HG03571 (cell line): ENCODE data around the gene CACNB4.

Source experiments
- ATAC-seq: cut with Tn5 transposase; IDR thresholded peaks from one replicate; pipeline ENCODE4 v1.9.1; 2021; ENCODE audit not compliant: unreplicated experiment

CACNB4 gene

DNA sequence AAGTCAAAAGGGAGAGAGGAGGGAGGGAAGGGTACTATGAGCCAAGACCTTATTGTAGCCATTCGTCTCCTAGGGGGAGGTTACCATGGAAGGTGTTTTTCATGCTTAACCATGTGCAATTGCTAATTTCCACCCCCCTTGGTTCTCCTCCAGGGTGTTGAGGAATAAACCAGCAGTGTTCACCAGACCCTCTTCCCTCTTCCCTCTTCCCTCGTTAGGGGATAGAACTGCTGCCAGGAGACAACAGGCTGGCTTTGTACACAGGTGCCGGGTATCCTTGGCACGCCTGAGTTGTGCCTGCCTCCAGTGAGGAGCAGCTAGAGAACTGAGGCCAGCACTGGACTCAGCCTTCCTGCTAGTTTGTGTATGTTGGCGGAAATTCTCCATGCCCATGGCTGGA lies 229.6 kb downstream of the CACNB4 start:
- ATAC-seq: no peak

DNA sequence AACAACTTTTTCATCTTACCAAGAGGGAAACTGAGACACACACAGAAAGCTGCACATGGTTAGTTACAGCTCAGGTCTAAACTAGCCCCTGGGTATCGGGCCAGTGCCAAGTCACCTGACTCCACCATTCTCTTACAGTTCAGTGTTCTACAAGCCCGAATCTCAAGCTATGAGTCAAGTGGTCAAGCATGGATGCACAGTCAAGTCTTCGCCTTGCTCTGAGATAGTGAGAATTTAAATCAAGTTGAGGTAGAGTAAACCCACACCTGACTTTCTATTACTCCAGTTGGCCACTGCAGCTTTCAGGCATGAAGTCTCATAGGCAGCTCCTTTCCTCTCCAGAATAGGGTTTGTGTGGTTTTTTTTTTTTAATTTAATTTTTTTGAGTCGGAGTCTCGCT lies 236.1 kb downstream of the CACNB4 start:
- peak; percentile 99 for ATAC-seq

DNA sequence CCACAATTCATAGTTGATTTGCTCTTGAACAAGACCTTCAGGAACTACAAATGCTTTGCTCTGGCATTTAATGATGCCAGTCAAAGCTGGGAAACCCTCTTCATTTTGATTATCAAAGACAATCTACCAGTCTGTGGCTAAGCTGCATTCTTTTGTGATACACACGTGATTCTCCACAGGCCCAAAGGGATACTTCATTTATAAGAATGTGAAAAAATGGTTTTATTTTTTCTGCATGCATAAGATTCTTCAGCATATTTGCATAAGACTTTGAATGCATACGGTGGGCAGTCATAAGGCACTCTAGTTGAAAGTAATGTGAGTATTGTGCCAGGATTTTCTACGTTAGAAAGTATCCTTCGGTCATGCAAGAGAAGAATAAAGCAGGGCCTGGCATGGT lies 237.7 kb downstream of the CACNB4 start:
- ATAC-seq: no peak

DNA sequence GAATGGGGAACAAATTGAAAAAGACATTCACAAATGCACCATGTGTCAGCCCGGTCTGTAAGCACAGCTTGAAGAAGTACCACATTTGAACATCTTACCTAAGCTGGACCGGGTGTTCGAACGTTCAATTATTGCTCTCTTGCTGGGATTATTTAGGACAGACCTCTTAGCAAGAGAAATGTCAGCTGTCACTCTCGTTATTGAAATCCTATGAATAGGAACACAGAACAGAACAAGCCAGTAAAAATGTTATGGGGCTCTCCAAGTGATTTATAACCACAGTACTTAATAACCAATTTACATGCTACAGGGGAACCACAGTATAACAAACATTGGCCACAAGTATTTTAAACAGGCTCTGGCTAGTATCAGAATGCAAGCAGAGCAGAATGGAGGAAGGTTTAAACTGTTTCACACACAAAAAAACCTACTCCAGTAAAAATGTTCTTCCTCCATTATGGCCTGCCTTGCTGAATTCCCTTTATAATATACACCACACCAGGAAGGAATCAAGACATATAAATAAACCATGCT lies 238.2 kb downstream of the CACNB4 start:
- ATAC-seq: no peak

DNA sequence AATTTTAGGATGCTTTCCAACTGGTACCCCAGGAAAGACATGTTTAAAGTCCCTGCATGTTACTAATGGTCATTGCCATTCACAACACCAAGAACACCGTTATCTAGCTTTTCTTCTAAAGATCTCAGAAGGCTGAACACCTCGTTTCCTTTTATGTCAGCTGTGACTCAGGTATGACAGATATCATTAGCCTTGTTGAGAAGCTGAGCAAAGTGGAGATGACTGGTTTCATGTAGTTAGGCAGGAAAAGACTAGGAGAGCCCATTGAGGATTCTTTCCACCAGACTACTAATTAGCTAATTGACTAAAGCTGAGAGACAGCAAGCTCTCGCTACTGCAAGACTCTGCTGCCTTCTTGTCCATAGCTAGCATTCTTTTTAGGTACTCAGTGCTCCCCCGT lies 238.6 kb downstream of the CACNB4 start:
- ATAC-seq: no peak

DNA sequence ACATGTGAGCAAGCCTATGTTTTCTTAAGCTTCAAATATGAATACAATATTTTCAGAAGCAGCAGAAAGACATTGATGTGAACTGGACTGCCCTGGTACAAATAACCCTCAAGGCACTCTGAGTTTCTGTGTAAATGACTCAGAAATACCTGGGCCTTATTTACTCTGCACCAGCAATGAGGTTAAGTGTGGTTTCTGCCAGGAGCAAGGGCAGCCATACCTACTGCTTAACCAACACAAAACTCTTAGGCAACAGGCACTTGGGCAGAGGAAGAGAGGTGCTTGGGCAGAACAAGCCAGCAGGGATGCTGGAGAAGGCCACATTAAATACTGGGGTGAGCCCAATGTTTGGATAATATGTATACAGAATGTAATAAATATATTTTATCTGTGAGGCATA lies 241.2 kb downstream of the CACNB4 start:
- no peak for ATAC-seq

DNA sequence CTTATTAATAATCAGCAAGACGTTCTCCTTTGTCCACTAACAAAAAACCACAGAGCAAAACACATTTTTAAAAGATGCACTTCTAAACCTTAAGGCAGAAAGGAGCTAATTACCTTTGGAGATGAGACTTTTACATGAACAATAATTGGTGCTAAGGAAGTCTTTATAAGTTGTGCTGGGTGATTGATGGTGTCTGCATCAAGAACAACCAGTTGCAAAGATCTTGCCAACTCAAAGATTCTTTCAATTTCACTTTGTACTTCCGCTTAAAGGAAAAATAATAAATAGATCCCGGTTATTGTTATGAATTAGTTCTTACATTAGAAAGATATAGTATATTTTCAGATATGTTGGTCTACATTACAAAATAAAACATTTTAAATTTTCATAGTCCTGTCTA lies 243.7 kb downstream of the CACNB4 start:
- no peak for ATAC-seq

DNA sequence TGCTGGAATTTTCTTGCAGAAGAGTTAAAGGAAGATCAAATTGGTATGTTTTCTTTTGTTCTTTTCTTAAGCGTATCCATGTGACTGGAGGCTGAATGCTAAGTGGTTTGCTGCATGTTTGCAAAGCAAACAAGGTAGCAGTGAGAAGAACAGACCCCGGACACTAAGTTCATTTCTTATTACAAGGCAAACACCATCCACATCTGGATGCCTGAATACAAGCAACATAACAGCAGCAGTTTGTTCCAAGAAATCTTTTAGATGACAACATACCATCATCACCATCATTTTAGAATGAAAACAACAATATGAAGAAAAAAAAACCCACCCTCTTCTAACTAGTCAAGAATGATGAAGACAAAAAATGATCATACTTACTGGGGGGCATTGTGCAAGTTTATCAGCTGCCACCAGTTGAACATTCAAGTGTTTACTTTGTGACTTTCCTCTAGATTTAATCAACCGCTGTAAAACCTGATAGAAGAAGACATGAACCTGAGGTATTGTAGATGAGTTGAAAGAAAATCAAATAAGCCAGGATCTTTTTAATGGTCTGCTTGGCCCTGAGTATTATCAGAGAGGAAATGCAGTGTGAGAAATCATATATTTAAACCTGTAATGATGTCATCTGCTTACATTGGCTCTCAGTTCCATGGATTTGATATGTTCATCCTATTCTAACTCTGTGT lies 245.6 kb downstream of the CACNB4 start:
- ATAC-seq: no peak

DNA sequence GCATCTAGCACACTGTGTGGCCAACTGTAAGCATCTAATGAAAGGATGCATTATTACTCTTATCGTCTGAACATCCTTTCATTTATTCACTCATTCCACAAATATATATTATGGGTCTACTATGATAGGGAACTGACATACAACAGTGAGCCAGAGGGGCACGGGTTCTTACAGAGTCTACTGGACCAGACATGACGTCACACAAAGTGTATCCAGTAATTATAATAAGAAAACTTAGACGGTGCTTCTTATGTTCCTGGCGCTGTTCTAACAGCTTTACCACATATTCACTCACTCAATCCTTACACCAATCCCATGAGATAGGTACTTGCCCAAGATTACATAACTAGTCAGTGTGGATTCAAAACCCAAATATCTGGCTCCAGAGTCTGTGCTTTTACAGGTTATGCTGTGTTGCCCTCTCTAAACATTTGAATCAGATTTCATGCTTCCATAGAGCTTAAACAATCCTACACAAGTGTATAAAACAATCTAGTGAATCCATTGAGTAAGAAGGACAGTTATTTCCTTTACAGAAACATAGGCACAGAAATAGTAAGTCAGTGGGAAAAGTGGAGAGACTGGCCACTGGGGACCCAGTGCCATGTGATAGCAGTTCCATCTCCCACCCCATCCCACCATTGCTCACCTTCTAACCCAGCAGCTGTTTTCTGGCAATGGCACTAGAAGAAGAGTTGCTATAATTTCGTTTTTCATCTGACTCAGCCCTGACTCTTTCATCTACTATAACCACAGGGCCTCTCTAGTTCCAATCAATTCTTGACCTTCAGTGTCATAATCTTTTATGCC lies 246.4 kb downstream of the CACNB4 start:
- no peak for ATAC-seq

DNA sequence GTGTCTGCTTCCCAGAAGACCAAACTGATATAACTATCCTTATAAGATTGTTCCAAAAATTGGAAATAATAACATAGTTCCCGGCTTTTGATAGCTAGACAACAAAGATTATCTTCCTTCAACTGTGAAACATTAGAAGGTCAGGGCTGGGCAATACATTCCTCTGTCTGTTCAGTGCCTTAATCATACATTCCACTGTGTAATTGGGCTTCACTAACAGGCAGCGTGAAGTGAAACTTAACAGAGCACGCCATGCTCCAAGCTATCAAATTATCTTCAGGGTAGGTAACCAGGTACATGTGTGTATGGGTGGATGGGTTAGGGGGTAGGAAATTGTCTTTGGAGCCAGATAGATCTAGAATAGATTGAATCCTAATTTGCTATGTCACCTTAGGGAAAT lies 247.1 kb downstream of the CACNB4 start:
- ATAC-seq: no peak

DNA sequence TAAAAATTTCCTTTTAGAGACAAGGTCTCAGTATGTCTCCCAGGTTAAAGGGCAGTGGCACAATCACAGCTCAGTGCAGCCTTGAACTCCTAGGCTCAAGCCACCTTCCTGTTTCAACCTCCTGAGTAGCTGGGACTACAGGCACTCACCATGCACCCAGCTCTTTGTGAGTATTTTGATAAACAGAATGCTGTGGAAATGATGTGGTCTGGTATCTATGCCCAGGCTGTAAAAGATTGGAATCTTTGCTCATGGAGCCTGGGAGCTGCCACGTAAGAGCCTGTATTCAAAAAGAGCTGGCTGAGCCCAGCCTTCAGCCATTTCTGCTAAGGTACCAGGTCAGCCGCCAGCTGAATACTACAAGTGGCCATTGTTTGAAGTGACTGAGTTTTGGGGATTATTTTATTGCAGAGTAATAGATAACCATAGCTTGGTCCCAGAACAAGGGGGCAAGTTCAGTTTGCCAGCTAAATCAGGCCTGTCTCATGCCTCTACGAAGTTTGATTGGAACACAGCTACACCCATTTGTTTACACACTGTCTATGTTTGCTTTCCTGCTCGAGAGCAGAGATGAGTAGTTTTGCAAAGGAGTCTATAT lies 249.3 kb downstream of the CACNB4 start:
- ATAC-seq: no peak

DNA sequence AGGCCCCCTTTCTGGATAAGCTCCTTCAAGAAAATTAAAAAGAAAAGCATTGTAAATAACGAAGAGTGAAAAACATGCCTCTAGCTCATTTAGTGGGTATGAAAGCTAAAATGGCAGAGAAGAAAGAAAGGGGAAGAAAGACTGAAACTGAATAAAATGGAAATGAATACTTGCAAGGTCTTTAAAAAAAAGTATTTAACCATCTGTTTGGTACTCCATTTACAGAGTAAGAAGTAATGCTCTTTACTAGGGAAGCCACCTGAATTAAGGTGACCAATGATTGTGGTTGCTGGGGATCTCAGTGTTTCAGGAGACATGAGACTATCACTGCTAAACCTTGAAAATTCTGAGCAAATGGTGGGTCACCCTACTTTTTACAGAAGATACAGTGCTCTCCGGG lies 253.0 kb downstream of the CACNB4 start:
- no peak for ATAC-seq

DNA sequence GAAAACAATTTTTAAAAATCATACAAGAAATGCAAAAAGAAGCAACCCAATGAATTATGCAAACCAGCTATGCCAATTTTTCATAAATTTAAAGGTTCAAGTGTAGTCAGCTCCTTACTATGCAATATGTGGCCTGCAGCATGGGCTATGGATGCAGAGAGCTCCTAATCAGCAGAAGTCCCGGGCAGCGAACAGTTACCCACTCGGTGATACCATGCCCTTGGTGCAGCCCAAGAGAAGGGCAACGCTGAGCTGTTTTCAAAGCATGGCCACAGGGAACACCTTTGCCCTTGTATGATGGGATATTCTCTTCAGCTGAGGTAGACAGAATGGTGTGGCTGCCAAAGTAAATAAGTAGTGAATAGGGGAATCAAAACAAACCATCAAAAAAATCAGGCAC lies 253.4 kb downstream of the CACNB4 start:
- ATAC-seq: no peak

DNA sequence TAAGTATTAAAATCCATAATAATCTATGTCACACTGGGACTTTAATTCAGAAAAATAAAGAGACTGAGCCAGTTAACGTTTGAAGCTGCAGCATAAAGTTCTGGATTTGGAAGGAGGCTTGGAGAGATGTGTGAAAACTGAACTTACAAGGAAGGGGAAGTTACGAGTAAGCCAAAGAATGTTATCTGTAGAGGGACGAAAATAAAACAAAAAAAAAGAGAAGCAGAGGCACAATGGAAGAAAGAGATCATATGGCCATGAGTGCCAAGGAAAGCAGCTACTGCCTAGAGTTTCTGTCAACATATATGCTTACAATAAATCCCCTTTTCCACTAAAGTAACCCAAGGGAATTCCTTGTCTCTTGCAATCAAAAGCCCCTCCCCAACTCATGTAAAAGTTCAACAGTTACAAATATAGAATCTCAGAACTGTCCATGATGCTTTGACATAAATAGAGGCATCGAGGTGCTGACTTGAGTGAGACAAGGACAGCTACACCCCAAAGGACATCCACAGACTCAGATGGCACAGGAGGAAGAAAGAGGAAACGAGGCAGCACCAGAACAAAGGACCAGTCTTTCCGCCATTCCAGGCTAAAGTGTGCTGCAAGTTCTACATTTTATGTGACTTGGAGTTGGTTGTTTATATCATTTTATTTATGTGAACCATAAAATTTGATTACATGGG lies 254.5 kb downstream of the CACNB4 start:
- ATAC-seq: no peak

DNA sequence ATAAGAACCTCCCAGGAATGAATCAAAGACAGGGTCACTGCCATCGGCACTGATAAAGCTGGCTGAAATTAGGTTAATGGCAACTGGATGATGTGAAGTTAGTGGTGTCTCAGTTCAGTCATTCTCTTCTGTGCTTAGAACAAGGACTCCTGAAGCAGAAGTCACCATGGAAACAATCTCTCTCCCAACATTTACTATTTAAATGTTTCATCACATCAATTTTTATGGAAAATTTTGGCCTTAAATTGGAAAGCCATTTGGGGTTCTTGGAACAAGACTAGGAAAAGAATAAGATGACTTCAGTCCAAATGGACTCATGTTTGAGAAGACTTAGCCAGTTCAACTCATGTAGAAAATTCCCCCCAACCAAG lies 255.2 kb downstream of the CACNB4 start:
- ATAC-seq: no peak

DNA sequence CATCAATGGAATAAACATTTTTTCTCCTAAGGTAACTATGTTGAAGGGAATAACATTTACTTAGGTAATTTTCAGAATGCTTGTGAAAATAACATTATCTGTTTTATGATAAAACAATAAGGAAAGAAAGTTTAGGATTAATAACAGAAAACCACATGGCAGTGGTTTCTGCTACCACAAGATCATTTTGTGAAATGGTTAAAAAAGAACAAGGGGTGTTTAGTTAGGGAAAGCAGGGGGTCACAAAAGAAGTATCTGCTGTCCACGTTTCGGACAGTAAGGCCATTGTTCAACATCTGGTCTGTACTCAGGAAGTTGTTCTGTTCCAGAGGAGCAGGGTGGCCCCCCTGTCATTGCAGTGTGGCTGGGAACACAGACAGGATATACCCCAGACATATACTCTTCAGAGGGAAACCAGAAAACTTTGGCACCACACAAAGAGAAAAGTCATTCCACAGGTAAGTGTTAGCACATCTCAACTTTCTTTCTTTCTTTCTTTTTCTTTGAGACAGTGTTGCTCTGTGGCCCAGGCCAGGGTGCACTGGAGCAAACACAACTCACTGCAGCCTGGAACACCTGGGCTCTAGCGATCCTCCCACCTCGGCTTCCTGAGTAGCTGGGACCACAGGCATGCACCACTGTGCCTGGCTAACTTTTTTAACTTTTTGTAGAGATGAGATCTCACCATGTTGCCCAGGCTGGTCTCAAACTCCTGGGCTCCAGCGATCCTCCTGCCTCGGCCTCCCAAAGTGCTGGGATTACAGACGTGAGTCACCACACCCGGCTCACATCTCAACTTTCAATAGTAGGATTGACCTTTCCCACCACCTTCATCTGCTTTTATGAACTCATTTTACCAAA lies 255.8 kb downstream of the CACNB4 start:
- no peak for ATAC-seq

DNA sequence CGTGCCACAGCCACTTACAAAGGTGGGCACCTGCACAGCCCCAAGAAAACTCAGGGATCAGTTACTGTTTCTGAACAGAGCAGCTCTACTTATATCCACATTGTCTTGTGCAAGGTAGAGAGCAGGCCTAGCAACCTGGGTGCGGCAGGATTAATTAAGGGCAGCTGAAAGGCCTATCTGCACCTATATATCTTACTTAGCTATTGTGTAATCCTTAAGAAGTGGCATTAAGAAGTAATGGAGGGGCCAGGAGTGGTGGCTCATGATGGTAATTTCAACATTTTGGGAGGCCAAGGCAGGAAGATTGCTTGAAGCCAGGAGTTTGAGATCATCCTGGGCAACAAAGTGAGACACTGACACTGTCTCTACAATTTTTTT lies 257.8 kb downstream of the CACNB4 start:
- no peak for ATAC-seq

DNA sequence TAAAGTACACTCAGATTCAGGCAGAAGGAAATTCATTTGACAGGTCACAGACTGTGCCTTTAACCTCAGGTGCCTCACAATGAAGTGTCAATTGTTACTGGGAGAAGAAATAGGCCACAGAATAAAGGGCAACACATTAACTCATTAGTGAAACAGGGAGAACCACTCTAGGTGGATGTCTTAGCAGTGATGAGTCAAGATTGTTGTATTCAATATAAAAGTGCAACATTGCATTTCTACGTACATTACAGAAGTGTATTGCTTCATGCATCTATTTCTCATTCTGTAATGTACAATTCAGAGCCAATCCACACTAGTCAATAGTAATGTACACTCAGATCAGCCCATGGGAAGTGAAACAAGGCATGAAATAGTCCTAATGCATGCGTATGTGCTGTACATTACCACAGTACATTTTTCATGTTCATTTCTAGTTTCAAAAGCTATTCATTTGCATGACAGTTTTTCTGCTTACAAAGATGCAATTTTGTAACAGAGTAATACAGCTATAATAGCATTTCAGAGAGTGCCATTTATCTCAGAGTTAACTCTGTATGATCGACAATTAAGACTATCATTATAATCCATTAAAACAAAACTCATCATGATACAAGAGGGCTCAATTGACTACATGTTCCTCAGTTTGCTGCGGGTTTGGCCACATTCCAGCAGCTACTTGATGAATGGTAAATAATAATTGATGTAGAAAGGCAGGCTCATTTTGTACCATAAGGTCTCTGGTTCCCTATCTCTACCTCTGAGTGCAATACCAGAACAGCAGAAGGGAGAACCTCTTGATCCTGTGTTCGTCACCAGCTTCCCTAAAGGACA lies 258.4 kb downstream of the CACNB4 start:
- peak; percentile 98 for ATAC-seq

DNA sequence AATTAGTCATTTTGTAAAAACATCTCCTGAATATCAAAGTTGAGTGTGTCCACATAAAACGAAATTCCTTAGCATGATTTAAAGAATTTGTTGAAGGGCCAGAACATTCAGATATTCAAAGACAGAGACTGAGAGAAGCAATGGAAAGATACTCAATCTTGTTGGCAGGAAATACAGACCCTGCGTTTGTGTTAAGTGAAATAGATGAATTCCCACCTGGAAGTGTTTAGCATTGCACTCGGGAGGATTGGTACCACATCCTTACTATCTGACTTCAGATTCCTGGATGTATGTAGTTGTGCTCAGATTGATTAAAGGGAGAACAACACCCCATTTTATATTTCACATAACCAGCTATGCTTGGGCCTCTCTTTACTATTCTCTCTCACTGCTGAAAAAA lies 260.9 kb downstream of the CACNB4 start:
- ATAC-seq: no peak

DNA sequence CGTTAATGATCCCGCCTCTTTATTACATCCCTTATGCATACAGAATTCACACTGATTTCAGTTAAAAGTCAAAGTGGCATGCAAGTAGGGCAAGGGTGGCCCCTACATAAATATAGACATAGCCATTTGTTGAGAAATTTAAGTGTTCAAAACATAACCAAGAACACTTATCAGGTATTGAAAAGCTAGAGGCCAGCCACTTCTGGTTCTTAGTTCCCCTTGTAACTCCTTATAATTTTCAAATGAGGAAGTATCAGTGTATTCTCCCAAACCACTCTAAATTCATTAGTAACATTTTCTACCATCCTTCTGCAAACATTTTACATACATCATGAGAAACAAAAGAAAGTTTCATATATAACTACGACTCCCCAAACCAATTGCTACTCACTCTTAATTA lies 264.9 kb downstream of the CACNB4 start:
- ATAC-seq: no peak
